Endodermal cell (in vitro differentiated cells): ENCODE results near the gene F13A1. TPM values are rescaled to one million over a fixed set of nuclear protein-coding genes. Genes with fewer than 3 reads are reported as not detected.

Experiments used
- DNase-seq: peaks from one replicate; pipeline ENCODE4 v3.0.0-alpha.2; 2017
- H3K27ac ChIP-seq: 2 replicates; pipeline ENCODE4 v1.5.1; 2013; ENCODE audit warnings: mild to moderate bottlenecking, low read depth, low read length, moderate library complexity
- H3K27me3 ChIP-seq: 2 replicates; pipeline ENCODE4 v1.6.1; 2013; ENCODE audit warnings: mild to moderate bottlenecking, low read length, moderate library complexity; ENCODE audit not compliant: insufficient read depth, control insufficient read depth, poor library complexity, severe bottlenecking
- H3K36me3 ChIP-seq: 2 replicates; pipeline ENCODE4 v1.7.0; 2013; ENCODE audit warnings: mild to moderate bottlenecking, low read length, moderate library complexity; ENCODE audit not compliant: control insufficient read depth, insufficient read depth
- H3K4me1 ChIP-seq: one replicate; pipeline ENCODE4 v1.7.0; 2013; ENCODE audit warnings: low read length; ENCODE audit not compliant: control insufficient read depth, insufficient read depth
- H3K4me3 ChIP-seq: 2 replicates; pipeline ENCODE4 v1.5.1; 2013; ENCODE audit warnings: mild to moderate bottlenecking, low read length, moderate library complexity
- H3K9ac ChIP-seq: 2 replicates; pipeline ENCODE4 v1.6.1; 2013; ENCODE audit warnings: mild to moderate bottlenecking, low read length, moderate library complexity; ENCODE audit not compliant: poor library complexity, severe bottlenecking; ENCODE audit errors: extremely low read depth
- H3K9me3 ChIP-seq: 2 replicates; pipeline ENCODE4 v1.6.1; 2013; ENCODE audit warnings: mild to moderate bottlenecking, low read length, moderate library complexity; ENCODE audit not compliant: control insufficient read depth
- H3K27ac Mint-ChIP-seq: 2 replicates; pipeline ENCODE4 v1.8.0; 2020; ENCODE audit warnings: mixed read lengths
- H3K27me3 Mint-ChIP-seq: 2 replicates; pipeline ENCODE4 v1.8.0; 2021; ENCODE audit warnings: mild to moderate bottlenecking, mixed read lengths; ENCODE audit not compliant: insufficient read depth
- H3K36me3 Mint-ChIP-seq: 2 replicates; pipeline ENCODE4 v1.8.0; 2020; ENCODE audit warnings: low read depth, mixed read lengths
- H3K4me1 Mint-ChIP-seq: 2 replicates; pipeline ENCODE4 v1.8.0; 2020; ENCODE audit warnings: mixed read lengths
- H3K4me3 Mint-ChIP-seq: 2 replicates; pipeline ENCODE4 v1.8.0; 2020; ENCODE audit warnings: mild to moderate bottlenecking, moderate library complexity, mixed read lengths
- H3K9me3 Mint-ChIP-seq: 2 replicates; pipeline ENCODE4 v1.8.0; 2020; ENCODE audit warnings: mild to moderate bottlenecking, mixed read lengths
- WGBS, 2 experiments: methylation state at CpG; one replicate each; pipeline versions ENCODE4 v1.1.5 to v1.1.7; 2013; ENCODE audit warnings: missing lambda C conversion rate in 2 of 2, mixed read lengths in 1 of 2; ENCODE audit not compliant: insufficient coverage in 1 of 2, insufficient read length in 1 of 2; 5-methylcytosine and 5-hydroxymethylcytosine counted together
- total RNA-seq, 2 donors: library from RNA; stranded (reverse); fragmentation: NEBNext Ultra II Directional in 1 of 2; extraction: Animal tissue kit (Norgen Biotek cat#: 25700) in 1 of 2; gene quantifications; 2 replicates in 1 of 2; 3 replicates in 1 of 2; pipeline ENCODE4 v1.2.1, GENCODE V29; 2021
- TF ChIP-seq, protein P1 (sequence below): fragments of 200-600 bp; sonication (generic); conservative IDR thresholded peaks from 2 replicates; pipeline ENCODE4 v1.5.0; 2021; ENCODE audit warnings: antibody characterized with exemption, mild to moderate bottlenecking

F13A1 gene
- total RNA-seq, 2 donors from 2014 or later: 1.1 to 1.3 TPM

DNA sequence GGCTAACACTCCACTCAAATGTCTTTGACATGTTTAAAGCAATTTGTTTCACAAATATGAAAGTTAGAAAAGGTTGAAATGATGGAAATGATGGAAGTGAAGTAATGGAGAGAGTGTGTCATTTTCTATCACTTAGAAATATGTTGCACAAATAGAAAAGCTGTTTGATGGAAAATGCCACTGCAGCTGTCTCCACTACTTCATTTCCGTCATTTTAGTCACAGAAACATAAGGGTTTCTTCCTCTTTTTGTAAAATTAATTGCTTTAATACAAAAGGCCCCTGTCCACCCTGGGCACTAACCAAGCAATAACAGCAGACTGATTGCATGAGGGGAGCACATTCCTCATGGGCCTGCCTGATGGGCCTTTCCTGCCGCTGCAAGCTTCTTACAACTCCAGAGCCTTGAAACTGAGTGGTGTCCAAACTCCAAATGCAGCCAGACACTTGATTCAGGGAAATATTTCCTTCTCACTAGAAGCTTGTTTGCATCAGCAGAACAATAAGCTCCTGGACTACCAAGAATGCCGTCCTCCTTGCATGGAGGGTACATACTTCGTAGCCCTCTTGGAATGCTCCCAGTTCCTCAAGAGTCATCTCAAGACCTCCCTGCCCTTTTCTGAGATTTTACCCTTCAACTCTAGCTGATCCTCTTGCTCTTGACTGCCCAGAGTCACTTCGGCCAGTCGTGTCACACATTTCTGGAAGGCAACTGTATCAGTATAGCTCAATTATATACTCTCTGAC lies 36.1 kb downstream of the F13A1 start:
- H3K27me3 Mint-ChIP-seq: no peaks in the 10 kb centered on the region
- no peak for DNase-seq
- H3K9me3 Mint-ChIP-seq: no peaks in the 10 kb centered on the region
- no peak overlapping the region for H3K4me3 Mint-ChIP-seq
- no peaks in the 10 kb centered on the region for H3K4me1 ChIP-seq
- no peaks in the 10 kb centered on the region for H3K27me3 ChIP-seq
- whole genome bisulfite sequencing, 2 experiments: 93 to 100% methylated on average over 4 to 6 of the region's 6 CpGs
- H3K36me3 ChIP-seq: no peaks in the 10 kb centered on the region
- TF ChIP-seq, protein P1, sequence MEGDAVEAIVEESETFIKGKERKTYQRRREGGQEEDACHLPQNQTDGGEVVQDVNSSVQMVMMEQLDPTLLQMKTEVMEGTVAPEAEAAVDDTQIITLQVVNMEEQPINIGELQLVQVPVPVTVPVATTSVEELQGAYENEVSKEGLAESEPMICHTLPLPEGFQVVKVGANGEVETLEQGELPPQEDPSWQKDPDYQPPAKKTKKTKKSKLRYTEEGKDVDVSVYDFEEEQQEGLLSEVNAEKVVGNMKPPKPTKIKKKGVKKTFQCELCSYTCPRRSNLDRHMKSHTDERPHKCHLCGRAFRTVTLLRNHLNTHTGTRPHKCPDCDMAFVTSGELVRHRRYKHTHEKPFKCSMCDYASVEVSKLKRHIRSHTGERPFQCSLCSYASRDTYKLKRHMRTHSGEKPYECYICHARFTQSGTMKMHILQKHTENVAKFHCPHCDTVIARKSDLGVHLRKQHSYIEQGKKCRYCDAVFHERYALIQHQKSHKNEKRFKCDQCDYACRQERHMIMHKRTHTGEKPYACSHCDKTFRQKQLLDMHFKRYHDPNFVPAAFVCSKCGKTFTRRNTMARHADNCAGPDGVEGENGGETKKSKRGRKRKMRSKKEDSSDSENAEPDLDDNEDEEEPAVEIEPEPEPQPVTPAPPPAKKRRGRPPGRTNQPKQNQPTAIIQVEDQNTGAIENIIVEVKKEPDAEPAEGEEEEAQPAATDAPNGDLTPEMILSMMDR: no peak
- H3K9ac ChIP-seq: no peak overlapping the region
- no peaks in the 10 kb centered on the region for H3K4me1 Mint-ChIP-seq
- H3K27ac Mint-ChIP-seq: no peak overlapping the region
- no peaks in the 10 kb centered on the region for H3K9me3 ChIP-seq
- H3K4me3 ChIP-seq: no peak overlapping the region
- H3K27ac ChIP-seq: no peak overlapping the region
- no peaks in the 10 kb centered on the region for H3K36me3 Mint-ChIP-seq

DNA sequence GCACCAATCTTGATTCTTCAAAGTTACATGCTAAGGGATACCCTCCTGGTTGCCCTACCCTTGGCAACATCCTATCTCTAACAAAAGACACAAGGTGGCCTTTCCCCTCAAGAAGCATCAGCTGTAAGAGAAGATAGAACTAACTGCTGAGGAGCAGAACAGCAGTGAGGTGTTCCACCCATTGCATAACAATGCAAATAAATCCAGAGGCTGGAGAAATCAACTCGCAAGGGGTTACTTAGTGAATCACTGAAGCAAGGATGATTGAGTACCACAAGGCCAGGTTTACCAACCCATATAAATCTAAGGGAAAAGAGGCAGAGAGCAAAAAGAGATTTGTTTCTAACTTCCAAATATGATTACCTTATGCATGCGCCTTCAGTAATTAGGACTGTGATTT lies 36.7 kb downstream of the F13A1 start:
- TF ChIP-seq, protein P1: no peak
- no peaks in the 10 kb centered on the region for H3K9me3 ChIP-seq
- H3K27ac ChIP-seq: no peak overlapping the region
- WGBS, 2 experiments: 76 to 82% methylated on average over 2 of the region's 2 CpGs
- H3K4me3 Mint-ChIP-seq: no peak overlapping the region
- H3K9ac ChIP-seq: no peak overlapping the region
- H3K4me1 Mint-ChIP-seq: no peaks in the 10 kb centered on the region
- no peak overlapping the region for H3K4me3 ChIP-seq
- H3K4me1 ChIP-seq: no peaks in the 10 kb centered on the region
- no peaks in the 10 kb centered on the region for H3K36me3 Mint-ChIP-seq
- no peaks in the 10 kb centered on the region for H3K36me3 ChIP-seq
- DNase-seq: no peak
- no peaks in the 10 kb centered on the region for H3K27me3 Mint-ChIP-seq
- no peaks in the 10 kb centered on the region for H3K9me3 Mint-ChIP-seq
- H3K27me3 ChIP-seq: no peaks in the 10 kb centered on the region
- no peak overlapping the region for H3K27ac Mint-ChIP-seq

DNA sequence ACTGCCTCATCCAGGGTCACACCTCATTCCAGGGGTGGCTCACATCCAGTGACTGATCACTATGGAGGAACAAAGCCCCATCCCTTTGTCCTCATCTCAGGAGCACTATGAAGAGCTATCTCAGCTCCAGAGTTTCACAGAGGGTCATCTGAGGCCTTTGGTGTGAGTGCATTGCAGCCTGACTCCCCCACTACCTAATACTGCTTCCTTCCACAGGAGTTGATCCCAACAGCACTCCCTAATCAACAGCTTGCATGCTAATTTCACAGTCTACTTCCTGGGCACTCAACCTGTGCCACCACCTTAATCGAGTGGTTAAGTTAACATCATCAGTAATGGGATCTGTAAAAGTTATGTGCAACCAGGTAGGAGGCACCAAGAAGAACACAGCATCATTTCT lies 37.7 kb downstream of the F13A1 start:
- WGBS, 2 experiments: 90% methylated on average over 1 of the region's 1 CpG; no CpG with 5 or more reads in 1 of the 2 experiments
- no peak overlapping the region for H3K4me3 Mint-ChIP-seq
- no peaks in the 10 kb centered on the region for H3K27me3 Mint-ChIP-seq
- Histone ChIP-seq H3K4me1 (no peaks in the 10 kb centered on the region), H3K27ac (no peak overlapping the region), H3K36me3 (no peaks in the 10 kb centered on the region), H3K9me3 (no peaks in the 10 kb centered on the region), H3K4me3 (no peak overlapping the region), H3K27me3 (no peaks in the 10 kb centered on the region), H3K9ac (no peak overlapping the region)
- TF ChIP-seq, protein P1: no peak
- no peaks in the 10 kb centered on the region for H3K4me1 Mint-ChIP-seq
- H3K36me3 Mint-ChIP-seq: no peaks in the 10 kb centered on the region
- no peak for DNase-seq
- H3K9me3 Mint-ChIP-seq: no peaks in the 10 kb centered on the region
- H3K27ac Mint-ChIP-seq: no peak overlapping the region
